GM23248 (cell line): Measurements from ENCODE around the gene EIPR1.

Source experiments
- EZH2 ChIP-seq: fragments of 200-600 bp; sonication (generic); IDR thresholded peaks from 2 replicates; pipeline ENCODE4 v1.6.1; 2018; ENCODE audit warnings: antibody characterized with exemption, mild to moderate bottlenecking; ENCODE audit not compliant: insufficient read depth, poor library complexity, severe bottlenecking
- EZH2phosphoT487 ChIP-seq: fragments of 200-600 bp; sonication (generic); IDR thresholded peaks from 2 replicates; pipeline ENCODE4 v1.6.1; 2018; ENCODE audit warnings: antibody characterized with exemption, moderate library complexity, mild to moderate bottlenecking, low read depth; ENCODE audit not compliant: insufficient read depth

DNA sequence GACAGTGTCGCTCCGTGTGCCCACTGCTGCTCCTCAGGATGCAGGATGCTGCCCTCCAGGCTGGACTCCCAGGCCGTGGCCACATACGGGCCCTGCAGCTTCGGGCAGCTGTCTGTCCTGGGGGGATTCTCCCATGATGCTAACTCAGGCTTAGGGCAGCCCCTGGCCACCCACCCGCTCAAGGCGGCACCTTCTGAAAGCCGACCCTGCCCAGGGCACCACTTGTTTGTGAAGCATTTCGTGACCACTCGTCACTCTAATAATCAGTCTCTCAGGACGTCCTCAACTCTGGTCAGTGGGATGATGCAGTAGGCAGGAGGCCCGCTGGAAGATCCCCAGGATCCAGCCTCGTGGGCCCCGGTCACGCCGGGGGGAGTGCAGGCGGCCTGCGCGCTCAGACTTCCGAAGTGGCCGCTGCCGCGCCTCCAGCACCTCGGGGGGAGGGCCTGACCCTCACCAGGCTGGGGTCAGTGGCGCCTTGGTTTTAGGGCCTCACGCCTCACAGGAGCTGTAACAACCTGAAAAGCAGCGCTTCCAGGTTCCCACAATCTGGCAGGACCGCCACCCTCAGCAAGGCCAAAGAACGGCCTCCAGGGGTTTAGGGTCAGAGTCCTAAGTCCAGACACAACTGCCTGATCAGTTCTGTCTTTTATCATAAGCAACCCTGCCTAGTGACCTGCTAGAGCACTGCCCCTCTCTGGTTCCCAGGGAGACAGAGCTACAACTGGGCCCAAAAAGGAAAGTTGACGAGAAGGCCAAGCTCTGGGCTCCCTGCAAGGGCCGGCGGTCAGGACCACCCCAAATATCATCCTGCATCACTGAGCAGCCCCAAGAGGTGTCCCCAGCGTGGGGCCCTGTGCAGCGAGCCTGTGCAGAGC lies 53.0 kb downstream of the EIPR1 start:
- no peak for TF ChIP-seq EZH2
- no peak for TF ChIP-seq EZH2phosphoT487
